Tibial nerve (tissue), 4 donors: ENCODE measurements around the gene UGCG.

Source experiments
- CTCF ChIP-seq, 5 experiments: fragments of 200-600 bp in 3 of 5; fragments of 450-650 bp in 2 of 5; sonication (generic) in 3 of 5; IDR thresholded peaks; one replicate each; pipeline ENCODE4 v1.5.1; 2016 to 2019; ENCODE audit warnings: antibody characterized with exemption in 5 of 5, mild to moderate bottlenecking in 3 of 5, moderate library complexity in 2 of 5
- EP300 ChIP-seq, 2 donors: sonication (generic); formaldehyde crosslinking; IDR thresholded peaks; one replicate each; pipeline ENCODE4 v1.6.1; 2017; ENCODE audit warnings: antibody characterized with exemption in 2 of 2, mild to moderate bottlenecking in 1 of 2
- POLR2A ChIP-seq, 2 donors: fragments of 450-650 bp; IDR thresholded peaks; one replicate each; pipeline ENCODE4 v1.6.1; 2017; ENCODE audit warnings: antibody characterized with exemption in 2 of 2, mild to moderate bottlenecking in 2 of 2, moderate library complexity in 2 of 2

GRCh38 chr9:111948951-111949350, 52.3 kb downstream of the UGCG start:
- TF ChIP-seq CTCF (IDR thresholded peaks at IDR 0.05): no peak
- TF ChIP-seq EP300 (IDR thresholded peaks at IDR 0.05): no peak
- TF ChIP-seq POLR2A (IDR thresholded peaks at IDR 0.05): no peak
